PC-3 (cell line): ENCODE data around the gene STN1. TPM values are rescaled to one million over a fixed set of nuclear protein-coding genes. Genes with fewer than 3 reads are reported as not detected.

Source experiments
- ATAC-seq: fragments of 200-7000 bp; cut with Tn5 transposase; 2 replicates; pipeline ENCODE4 v1.9.1; 2020; ENCODE audit warnings: mild to moderate bottlenecking, moderate library complexity
- BruUV-seq: library from RNA; stranded (reverse); fragments of 400-500 nt; replicated peaks from 2 replicates; lab custom pipeline; 2021; lab: Mats Ljungman, UMichigan
- CTCF ChIA-PET: fragments of 300-600 bp; sonication (Branson Sonifier 250); formaldehyde crosslinking; loops from one replicate; lab custom pipeline; 2022; ENCODE audit warnings: antibody characterized with exemption; lab: Charles Lee
- POLR2A ChIA-PET: fragments of 300-600 bp; sonication (Branson Sonifier 250); formaldehyde crosslinking; loops from one replicate; lab custom pipeline; 2022; ENCODE audit warnings: antibody characterized with exemption; ENCODE audit not compliant: unreplicated experiment; lab: Charles Lee
- DNase-seq: peaks from one replicate; pipeline ENCODE4 v3.0.0-alpha.2; 2015
- H2AFZ ChIP-seq: fragments of 300-600 bp; sonication (generic); 2 replicates; pipeline ENCODE4 v1.6.0; 2016; ENCODE audit warnings: antibody characterized with exemption, low read length
- H3F3A ChIP-seq: fragments of 300-600 bp; sonication (generic); one replicate; pipeline ENCODE4 v1.6.0; 2017; ENCODE audit warnings: antibody characterized with exemption, low read length, control low read depth, mild to moderate bottlenecking; ENCODE audit not compliant: unreplicated experiment
- H3K27ac ChIP-seq: fragments of 300-600 bp; sonication (generic); 2 replicates; pipeline ENCODE4 v1.5.1; 2016; ENCODE audit warnings: mild to moderate bottlenecking, low read length
- H3K27me3 ChIP-seq: fragments of 300-600 bp; sonication (generic); 2 replicates; pipeline ENCODE4 v1.6.1; 2016; ENCODE audit warnings: low read length, mixed read lengths
- H3K36me3 ChIP-seq: fragments of 300-600 bp; sonication (generic); 2 replicates; pipeline ENCODE4 v1.6.1; 2016; ENCODE audit warnings: low read depth, mixed run types, low read length, mixed read lengths
- H3K4me1 ChIP-seq: fragments of 300-600 bp; sonication (generic); 2 replicates; pipeline ENCODE4 v1.5.1; 2016; ENCODE audit warnings: low read length; ENCODE audit not compliant: insufficient read depth
- H3K4me2 ChIP-seq: fragments of 300-600 bp; sonication (generic); 2 replicates; pipeline ENCODE4 v1.6.0; 2016; ENCODE audit warnings: low read length
- H3K4me3 ChIP-seq: fragments of 300-600 bp; sonication (generic); 2 replicates; pipeline ENCODE4 v1.5.1; 2016; ENCODE audit warnings: mild to moderate bottlenecking, low read length, mixed read lengths
- H3K79me2 ChIP-seq: fragments of 300-600 bp; sonication (generic); 2 replicates; pipeline ENCODE4 v1.6.1; 2017; ENCODE audit warnings: low read length, mixed read lengths
- H3K9ac ChIP-seq: fragments of 300-600 bp; sonication (generic); 2 replicates; pipeline ENCODE4 v1.6.0; 2016; ENCODE audit warnings: mild to moderate bottlenecking, low read length
- H3K9me2 ChIP-seq: fragments of 300-600 bp; sonication (generic); replicated peaks from 2 replicates; pipeline ENCODE4 v1.6.1; 2016; ENCODE audit warnings: mixed run types, low read length, mixed read lengths
- H3K9me3 ChIP-seq: fragments of 300-600 bp; sonication (generic); 2 replicates; pipeline ENCODE4 v1.6.1; 2016; ENCODE audit warnings: low read length, mixed read lengths
- H4K20me1 ChIP-seq: fragments of 300-600 bp; sonication (generic); 2 replicates; pipeline ENCODE4 v1.6.1; 2016; ENCODE audit warnings: low read length, mixed read lengths
- CTCF ChIP-seq: fragments of 300-600 bp; sonication (generic); conservative IDR thresholded peaks from 2 replicates; pipeline ENCODE4 v1.5.1; 2017; ENCODE audit warnings: antibody characterized with exemption, low read depth, mild to moderate bottlenecking, low read length
- EZH2 ChIP-seq: fragments of 300-600 bp; sonication (generic); IDR thresholded peaks from one replicate; pipeline ENCODE4 v1.6.1; 2017; ENCODE audit warnings: antibody characterized with exemption, mild to moderate bottlenecking, low read length; ENCODE audit not compliant: unreplicated experiment
- EZH2phosphoT487 ChIP-seq: fragments of 300-600 bp; sonication (generic); IDR thresholded peaks from 2 replicates; pipeline ENCODE4 v1.6.1; 2018; ENCODE audit warnings: mild to moderate bottlenecking, antibody characterized with exemption, low read length, borderline replicate concordance
- intact Hi-C: fragments of 100-400 bp; cut with micrococcal nuclease; formaldehyde crosslinking; loops from 2 replicates; pipeline ENCODE4 v1.9.0; 2023
- total RNA-seq: library from RNA; depleted of rRNA; stranded (reverse); fragments of >200 nt; gene quantifications from 2 replicates; pipeline ENCODE4 v1.2.3, GENCODE V29; 2014

STN1 gene
- total RNA-seq, 1 experiment from 2014 or later = 33.5 TPM

GRCh38 chr10:103879409-103879808, 38.6 kb downstream of the STN1 start:
- TF ChIP-seq EZH2phosphoT487 (no peak), EZH2 (no peak), CTCF (no peak)
- intact Hi-C loops = no loop called here
- POLR2A ChIA-PET = no interaction called here

GRCh38 chr10:103877861-103878260, 40.1 kb downstream of the STN1 start:
- TF ChIP-seq EZH2 = no peak
- TF ChIP-seq EZH2phosphoT487 = no peak
- TF ChIP-seq CTCF = no peak
- no peak overlapping the region for H3K4me2 ChIP-seq
- CTCF ChIA-PET = no interaction called here
- no peak overlapping the region for H2AFZ ChIP-seq
- H3K27me3 ChIP-seq = no peaks in the 10 kb centered on the region
- H3K79me2 ChIP-seq = no peaks in the 10 kb centered on the region
- H3K9me2 ChIP-seq = no peaks in the 10 kb centered on the region
- no peaks in the 10 kb centered on the region for H3F3A ChIP-seq
- no peaks in the 10 kb centered on the region for H4K20me1 ChIP-seq
- peaks cover 13% of the 10 kb centered on the region for H3K4me1 ChIP-seq
- no peaks in the 10 kb centered on the region; the same call in 1 of the 2 replicates for H3K36me3 ChIP-seq
- H3K9ac ChIP-seq = no peak overlapping the region
- no peak overlapping the region for H3K4me3 ChIP-seq
- BruUV-seq = no TSS peak
- no peaks in the 10 kb centered on the region for H3K9me3 ChIP-seq
- ATAC-seq = no peak
- DNase-seq = no peak
- intact Hi-C loops = no loop called here
- H3K27ac ChIP-seq = no peak overlapping the region
- POLR2A ChIA-PET = no interaction called here

More at GRCh38 chr10:103879409-103879808, 38.6 kb downstream of the STN1 start:
- H3K79me2 ChIP-seq = no peaks in the 10 kb centered on the region
- H2AFZ ChIP-seq = no peak overlapping the region
- no peak overlapping the region for H3K9ac ChIP-seq
- ATAC-seq (no peak), DNase-seq (no peak)
- H3K4me3 ChIP-seq = no peak overlapping the region
- no peaks in the 10 kb centered on the region for H3F3A ChIP-seq
- peaks cover 12% of the 10 kb centered on the region for H3K4me1 ChIP-seq
- no peaks in the 10 kb centered on the region for H3K9me3 ChIP-seq
- no peaks in the 10 kb centered on the region for H4K20me1 ChIP-seq
- no peaks in the 10 kb centered on the region; the same call in 1 of the 2 replicates for H3K36me3 ChIP-seq
- CTCF ChIA-PET = no interaction called here
- H3K9me2 ChIP-seq = no peaks in the 10 kb centered on the region
- H3K27ac ChIP-seq = no peak overlapping the region
- no TSS peak for BruUV-seq
- no peak overlapping the region for H3K4me2 ChIP-seq
- no peaks in the 10 kb centered on the region for H3K27me3 ChIP-seq

GRCh38 chr10:103876155-103876554, 41.8 kb downstream of the STN1 start:
- intact Hi-C loops = no loop called here
- H2AFZ ChIP-seq = no peak overlapping the region
- no peak for TF ChIP-seq EZH2
- TF ChIP-seq CTCF = no peak
- no peak for TF ChIP-seq EZH2phosphoT487
- no peak for DNase-seq
- ATAC-seq = no peak
- H3F3A ChIP-seq = no peaks in the 10 kb centered on the region
- ChIA-PET POLR2A (no interaction called here), CTCF (no interaction called here)
- H3K27me3 ChIP-seq = no peaks in the 10 kb centered on the region
- no peak overlapping the region for H3K4me3 ChIP-seq
- no peaks in the 10 kb centered on the region for H4K20me1 ChIP-seq
- no peaks in the 10 kb centered on the region for H3K79me2 ChIP-seq
- no TSS peak for BruUV-seq
- no peaks in the 10 kb centered on the region for H3K9me2 ChIP-seq
- no peak overlapping the region for H3K27ac ChIP-seq
- no peaks in the 10 kb centered on the region for H3K9me3 ChIP-seq
- H3K4me1 ChIP-seq = peaks cover 17% of the 10 kb centered on the region
- no peak overlapping the region for H3K9ac ChIP-seq
- no peaks in the 10 kb centered on the region for H3K36me3 ChIP-seq
- H3K4me2 ChIP-seq = no peak overlapping the region
